Adrenal gland (tissue), 5 donors: ENCODE results near the gene TCEA2.

ENCODE experiments used
- POLR2A ChIP-seq, 2 donors: fragments of 450-650 bp; IDR thresholded peaks; one replicate each; pipeline ENCODE4 v1.6.1; 2017; ENCODE audit warnings: antibody characterized with exemption in 2 of 2, mild to moderate bottlenecking in 2 of 2, moderate library complexity in 1 of 2
- TF ChIP-seq, protein P1 (sequence below), 6 experiments: fragments of 450-650 bp in 4 of 6; fragments of 200-600 bp in 2 of 6; sonication (generic) in 1 of 6; IDR thresholded peaks; 1 replicate in 5 of 6; 2 replicates in 1 of 6; pipeline versions ENCODE4 v1.5.1 to v1.8.0; 2016 to 2021; ENCODE audit warnings: antibody characterized with exemption in 6 of 6, mild to moderate bottlenecking in 2 of 6, moderate library complexity in 1 of 6
- donor health status: DM: no; HTN: no; CAD: no.

DNA sequence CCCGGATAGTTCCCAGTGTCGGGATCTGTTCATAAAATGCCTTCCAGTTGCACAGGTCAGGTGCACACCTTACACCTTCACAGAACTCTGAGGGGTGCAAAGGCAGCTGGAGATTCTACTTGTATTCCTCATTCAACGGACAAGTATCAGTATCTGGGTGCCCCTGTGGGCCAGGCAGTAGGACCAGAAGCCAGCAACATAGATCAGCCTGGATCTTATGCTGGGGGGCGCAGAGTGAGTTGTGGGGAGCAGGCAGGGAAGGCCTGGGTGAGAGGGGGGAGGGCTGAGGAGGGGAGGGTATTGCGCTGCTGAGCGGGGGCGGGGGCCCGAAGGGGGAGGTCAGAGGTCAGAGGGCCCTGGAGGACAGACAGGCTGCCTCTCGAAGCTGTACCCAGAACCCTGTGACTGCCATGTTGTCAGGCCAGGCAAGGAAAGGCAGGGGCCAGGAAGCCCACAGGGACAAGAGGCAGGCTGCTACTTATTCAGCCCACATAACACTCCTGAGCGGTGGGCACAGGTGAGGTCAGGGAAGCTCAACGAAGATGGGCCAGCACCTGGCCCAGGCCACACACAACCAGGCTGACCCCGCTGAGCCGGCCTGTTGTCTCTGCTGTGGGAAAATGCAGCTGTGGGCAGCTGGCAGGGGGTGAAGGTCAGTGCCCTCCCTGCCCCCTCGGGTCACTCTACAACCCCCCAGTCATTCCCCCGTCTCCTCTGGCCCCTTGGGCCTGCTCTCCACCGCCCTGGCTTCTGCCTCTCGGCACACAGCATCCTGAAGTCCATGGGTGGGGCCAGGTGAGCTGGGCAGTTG is 18.0 kb downstream of the TCEA2 start:
- no peak for TF ChIP-seq POLR2A (IDR thresholded peaks at IDR 0.05)
- TF ChIP-seq, protein P1, sequence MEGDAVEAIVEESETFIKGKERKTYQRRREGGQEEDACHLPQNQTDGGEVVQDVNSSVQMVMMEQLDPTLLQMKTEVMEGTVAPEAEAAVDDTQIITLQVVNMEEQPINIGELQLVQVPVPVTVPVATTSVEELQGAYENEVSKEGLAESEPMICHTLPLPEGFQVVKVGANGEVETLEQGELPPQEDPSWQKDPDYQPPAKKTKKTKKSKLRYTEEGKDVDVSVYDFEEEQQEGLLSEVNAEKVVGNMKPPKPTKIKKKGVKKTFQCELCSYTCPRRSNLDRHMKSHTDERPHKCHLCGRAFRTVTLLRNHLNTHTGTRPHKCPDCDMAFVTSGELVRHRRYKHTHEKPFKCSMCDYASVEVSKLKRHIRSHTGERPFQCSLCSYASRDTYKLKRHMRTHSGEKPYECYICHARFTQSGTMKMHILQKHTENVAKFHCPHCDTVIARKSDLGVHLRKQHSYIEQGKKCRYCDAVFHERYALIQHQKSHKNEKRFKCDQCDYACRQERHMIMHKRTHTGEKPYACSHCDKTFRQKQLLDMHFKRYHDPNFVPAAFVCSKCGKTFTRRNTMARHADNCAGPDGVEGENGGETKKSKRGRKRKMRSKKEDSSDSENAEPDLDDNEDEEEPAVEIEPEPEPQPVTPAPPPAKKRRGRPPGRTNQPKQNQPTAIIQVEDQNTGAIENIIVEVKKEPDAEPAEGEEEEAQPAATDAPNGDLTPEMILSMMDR (IDR thresholded peaks at IDR 0.05) = no peak
